ENCODE measurements around the gene COL27A1. TPM values are rescaled to one million over a fixed set of nuclear protein-coding genes. Genes with fewer than 3 reads are reported as not detected.
"Not testable (repeated sequence)": the region's sequence is repeated elsewhere in the genome, so short reads cannot be mapped to it uniquely, and the experiment has no call there.

Gene COL27A1
- polyA plus RNA-seq, 2 of the 4 experiments (the other 2 are of a cell fraction), result 6.9 to 20.6 TPM

DNA sequence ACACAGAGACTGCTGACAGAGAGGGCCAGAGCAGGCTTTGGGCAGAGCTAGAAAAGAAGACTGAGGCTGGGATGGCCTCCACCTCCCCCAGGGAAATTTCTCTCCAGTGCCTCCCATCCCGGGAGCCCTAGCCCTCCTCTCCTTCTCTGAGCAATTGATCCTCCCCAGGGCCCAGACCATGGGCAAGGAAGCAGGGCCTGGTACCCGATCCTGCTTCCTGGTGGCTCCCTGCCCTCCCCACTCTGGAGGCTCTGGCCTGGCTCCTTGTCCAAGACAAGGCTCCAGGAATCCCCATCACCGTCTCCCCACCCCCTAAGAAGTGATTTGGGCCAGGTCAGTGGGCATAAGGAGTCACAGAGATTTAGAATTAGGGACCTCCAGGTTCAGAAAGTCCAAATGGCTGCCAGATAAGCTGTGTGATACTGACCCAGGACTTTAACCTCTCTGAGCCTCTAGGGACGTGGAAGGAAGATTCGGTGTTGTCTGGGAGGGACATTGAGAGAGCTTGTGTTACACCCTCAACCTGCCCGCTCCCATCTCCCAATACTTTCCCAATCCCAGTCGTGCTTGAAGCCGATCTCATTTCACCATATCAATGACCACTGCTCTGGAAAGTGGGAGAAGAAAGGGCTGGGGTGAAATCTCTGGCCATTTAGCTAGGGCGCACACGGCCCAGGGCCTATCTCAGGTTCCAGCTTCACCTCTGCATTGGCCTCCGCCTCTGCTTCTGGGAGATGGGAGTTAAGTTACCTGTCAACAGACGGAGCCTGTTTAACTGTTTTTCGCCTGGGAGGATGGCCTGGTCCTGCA is 30.5 kb upstream of the COL27A1 start:
- 77% methylated on average over 13 of the region's 13 CpGs for WGBS (ENCODE audit: missing lambda C conversion rate)
- no peak overlapping the region for H3K27ac ChIP-seq
- TF ChIP-seq, protein P1, sequence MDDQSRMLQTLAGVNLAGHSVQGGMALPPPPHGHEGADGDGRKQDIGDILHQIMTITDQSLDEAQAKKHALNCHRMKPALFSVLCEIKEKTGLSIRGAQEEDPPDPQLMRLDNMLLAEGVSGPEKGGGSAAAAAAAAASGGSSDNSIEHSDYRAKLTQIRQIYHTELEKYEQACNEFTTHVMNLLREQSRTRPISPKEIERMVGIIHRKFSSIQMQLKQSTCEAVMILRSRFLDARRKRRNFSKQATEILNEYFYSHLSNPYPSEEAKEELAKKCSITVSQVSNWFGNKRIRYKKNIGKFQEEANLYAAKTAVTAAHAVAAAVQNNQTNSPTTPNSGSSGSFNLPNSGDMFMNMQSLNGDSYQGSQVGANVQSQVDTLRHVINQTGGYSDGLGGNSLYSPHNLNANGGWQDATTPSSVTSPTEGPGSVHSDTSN (IDR thresholded peaks at IDR 0.05), result no peak
- TF ChIP-seq ZC3H11A (IDR thresholded peaks at IDR 0.05), result no peak
- TF ChIP-seq, protein P2, sequence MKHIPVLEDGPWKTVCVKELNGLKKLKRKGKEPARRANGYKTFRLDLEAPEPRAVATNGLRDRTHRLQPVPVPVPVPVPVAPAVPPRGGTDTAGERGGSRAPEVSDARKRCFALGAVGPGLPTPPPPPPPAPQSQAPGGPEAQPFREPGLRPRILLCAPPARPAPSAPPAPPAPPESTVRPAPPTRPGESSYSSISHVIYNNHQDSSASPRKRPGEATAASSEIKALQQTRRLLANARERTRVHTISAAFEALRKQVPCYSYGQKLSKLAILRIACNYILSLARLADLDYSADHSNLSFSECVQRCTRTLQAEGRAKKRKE (CRISPR knock-in tag; IDR thresholded peaks at IDR 0.05; ENCODE audit: low read depth), result no peak
- TF ChIP-seq ZFP36 (IDR thresholded peaks at IDR 0.05; ENCODE audit: borderline replicate concordance, partially characterized antibody), result no peak
- no peak for TF ChIP-seq POLR2A (IDR thresholded peaks at IDR 0.05; ENCODE audit: low read length)
- no peak for TF ChIP-seq MAFK (IDR thresholded peaks at IDR 0.05; ENCODE audit: partially characterized antibody)
- TF ChIP-seq CHD4 (IDR thresholded peaks at IDR 0.05; ENCODE audit: borderline replicate concordance), result no peak
- TF ChIP-seq, protein P3, sequence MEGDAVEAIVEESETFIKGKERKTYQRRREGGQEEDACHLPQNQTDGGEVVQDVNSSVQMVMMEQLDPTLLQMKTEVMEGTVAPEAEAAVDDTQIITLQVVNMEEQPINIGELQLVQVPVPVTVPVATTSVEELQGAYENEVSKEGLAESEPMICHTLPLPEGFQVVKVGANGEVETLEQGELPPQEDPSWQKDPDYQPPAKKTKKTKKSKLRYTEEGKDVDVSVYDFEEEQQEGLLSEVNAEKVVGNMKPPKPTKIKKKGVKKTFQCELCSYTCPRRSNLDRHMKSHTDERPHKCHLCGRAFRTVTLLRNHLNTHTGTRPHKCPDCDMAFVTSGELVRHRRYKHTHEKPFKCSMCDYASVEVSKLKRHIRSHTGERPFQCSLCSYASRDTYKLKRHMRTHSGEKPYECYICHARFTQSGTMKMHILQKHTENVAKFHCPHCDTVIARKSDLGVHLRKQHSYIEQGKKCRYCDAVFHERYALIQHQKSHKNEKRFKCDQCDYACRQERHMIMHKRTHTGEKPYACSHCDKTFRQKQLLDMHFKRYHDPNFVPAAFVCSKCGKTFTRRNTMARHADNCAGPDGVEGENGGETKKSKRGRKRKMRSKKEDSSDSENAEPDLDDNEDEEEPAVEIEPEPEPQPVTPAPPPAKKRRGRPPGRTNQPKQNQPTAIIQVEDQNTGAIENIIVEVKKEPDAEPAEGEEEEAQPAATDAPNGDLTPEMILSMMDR (IDR thresholded peaks at IDR 0.05), result no peak
- no peak for TF ChIP-seq SREBF2 (IDR thresholded peaks at IDR 0.05)
- no peak for TF ChIP-seq CEBPB (IDR thresholded peaks at IDR 0.05)
- TF ChIP-seq JUNB (IDR thresholded peaks at IDR 0.05), result no peak
- TF ChIP-seq FOSL2 (IDR thresholded peaks at IDR 0.05), result no peak
- no peak for TF ChIP-seq FOSL2 (CRISPR knock-in tag; IDR thresholded peaks at IDR 0.05)
- TF ChIP-seq EHF (CRISPR knock-in tag; IDR thresholded peaks at IDR 0.05), result no peak
- peaks cover 10% of the 10 kb centered on the region; the same call in 2 of the 3 replicates for H3K9me3 ChIP-seq
- DNase-seq (ENCODE audit: low read depth in 1 of 2, low spot score in 1 of 2), result no peak
- no peaks in the 10 kb centered on the region for H3K4me1 ChIP-seq
- no peak overlapping the region for H3K4me2 ChIP-seq
- POLR2A ChIA-PET, result no interaction called here
- no peak for ATAC-seq
- FAIRE-seq, result no peak
- H3K4me3 ChIP-seq, result no peak overlapping the region
- CTCF ChIA-PET, result interaction anchor here (0.9 to 4.4 kb wide), 4 partner anchors 17 to 42 kb away, joined by 3 to 25 read pairs (median 4); no protein-coding TSS in a partner anchor

DNA sequence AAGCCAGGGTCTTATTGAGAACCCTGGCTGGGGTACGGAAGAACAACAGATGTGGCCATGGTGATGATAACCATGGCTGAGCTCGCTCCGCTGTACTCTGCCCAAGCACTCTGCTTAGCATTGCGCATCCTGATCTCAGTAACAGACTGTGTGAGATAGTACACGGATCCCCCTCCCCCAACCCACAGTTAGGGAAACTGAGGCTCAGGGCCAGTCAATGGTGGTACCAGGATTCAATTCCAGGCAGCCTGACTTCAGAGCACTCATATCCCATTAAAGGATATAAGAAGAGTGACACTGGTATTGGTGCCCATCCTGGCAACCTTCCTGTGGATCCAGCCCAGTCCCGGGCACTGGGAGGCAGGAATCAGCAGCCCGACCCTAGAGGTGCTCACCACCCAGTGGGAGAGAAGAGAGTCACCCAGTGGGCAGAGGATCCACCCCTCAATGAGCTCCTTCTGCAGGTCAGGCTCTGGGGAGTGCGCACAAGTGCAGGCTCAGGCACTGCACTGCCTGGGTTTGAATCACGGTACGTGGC is 29.8 kb upstream of the COL27A1 start:
- DNase-seq (ENCODE audit: low read depth in 1 of 2, low spot score in 1 of 2) (no peak), FAIRE-seq (no peak), ATAC-seq (peak in 1 of 2 experiments; percentile 14; a peak in 1 of 6 replicates)
- 77% methylated on average over 10 of the region's 10 CpGs for WGBS (ENCODE audit: missing lambda C conversion rate)
- H3K9me3 ChIP-seq, result peaks cover 10% of the 10 kb centered on the region; the same call in 2 of the 3 replicates
- no peaks in the 10 kb centered on the region for H3K4me1 ChIP-seq
- POLR2A ChIA-PET, result no interaction called here
- CTCF ChIA-PET, result interaction anchor here (0.9 to 4.4 kb wide), 4 partner anchors 18 to 43 kb away, joined by 3 to 25 read pairs (median 4); no protein-coding TSS in a partner anchor
- no peak overlapping the region for H3K27ac ChIP-seq
- no peak overlapping the region for H3K4me2 ChIP-seq
- TF ChIP-seq SREBF2 (IDR thresholded peaks at IDR 0.05) (no peak), MYC (IDR thresholded peaks at IDR 0.05; ENCODE audit: borderline replicate concordance, low read length) (no peak)
- H3K4me3 ChIP-seq, result no peak overlapping the region

DNA sequence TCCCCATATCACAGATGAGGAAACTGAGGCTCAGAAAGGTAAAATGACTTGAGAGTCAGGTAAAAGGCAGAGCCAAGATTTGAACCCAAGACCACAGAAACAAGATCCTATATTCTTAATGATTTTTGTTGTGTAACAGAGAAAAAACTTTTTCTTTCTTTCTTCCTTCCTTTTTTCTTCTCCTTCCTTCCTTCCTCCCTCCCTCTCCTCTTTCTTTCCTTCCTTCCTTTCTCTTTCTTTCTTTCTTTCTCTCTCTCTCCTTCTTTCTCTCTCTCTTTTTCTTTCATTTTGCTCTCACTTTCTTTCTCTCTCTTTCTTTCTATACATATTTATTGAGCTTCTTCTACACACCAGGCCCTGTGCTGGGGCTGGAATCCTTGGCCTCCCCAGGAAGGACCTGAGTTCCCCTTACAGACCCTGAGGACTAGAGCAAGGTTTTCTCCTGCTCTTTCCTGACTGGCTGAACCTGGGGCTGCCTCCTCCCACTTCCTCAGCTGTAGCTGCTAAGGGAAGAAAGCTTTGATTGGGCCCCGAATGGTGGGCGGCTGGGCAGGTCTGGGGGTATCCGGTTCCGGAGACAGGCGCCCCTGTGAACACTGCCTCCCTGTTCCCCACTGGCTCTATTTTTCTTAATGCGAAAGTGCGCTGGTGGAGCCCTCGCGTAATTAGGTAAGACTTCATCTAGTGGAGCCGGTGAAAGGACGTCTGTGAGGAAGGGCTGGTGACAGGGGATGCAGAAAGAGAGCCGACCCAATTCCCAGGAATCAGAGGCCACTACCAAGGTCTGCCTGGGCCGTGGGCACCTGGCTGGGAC is 28.9 kb upstream of the COL27A1 start:
- no peak for ATAC-seq
- TF ChIP-seq MAFK (IDR thresholded peaks at IDR 0.05; ENCODE audit: partially characterized antibody) (no peak), MAZ (IDR thresholded peaks at IDR 0.05; ENCODE audit: borderline replicate concordance, low read depth, low read length) (no peak), CBX2 (IDR thresholded peaks at IDR 0.05; ENCODE audit: borderline replicate concordance, low read depth) (no peak)
- DNase-seq (ENCODE audit: low read depth in 1 of 2, low spot score in 1 of 2), result no peak
- WGBS (ENCODE audit: missing lambda C conversion rate), result 80% methylated on average over 13 of the region's 13 CpGs
- Histone ChIP-seq H3K9me3 (peaks cover 10% of the 10 kb centered on the region; the same call in 2 of the 3 replicates), H3K27ac (no peak overlapping the region), H3K4me1 (no peaks in the 10 kb centered on the region), H3K4me2 (no peak overlapping the region), H3K4me3 (no peak overlapping the region)
- ChIA-PET CTCF (interaction anchor here (1.4 to 4.4 kb wide), 2 partner anchors 19 to 44 kb away, joined by 3 to 25 read pairs; no protein-coding TSS in a partner anchor), POLR2A (no interaction called here)
- no peak for FAIRE-seq

DNA sequence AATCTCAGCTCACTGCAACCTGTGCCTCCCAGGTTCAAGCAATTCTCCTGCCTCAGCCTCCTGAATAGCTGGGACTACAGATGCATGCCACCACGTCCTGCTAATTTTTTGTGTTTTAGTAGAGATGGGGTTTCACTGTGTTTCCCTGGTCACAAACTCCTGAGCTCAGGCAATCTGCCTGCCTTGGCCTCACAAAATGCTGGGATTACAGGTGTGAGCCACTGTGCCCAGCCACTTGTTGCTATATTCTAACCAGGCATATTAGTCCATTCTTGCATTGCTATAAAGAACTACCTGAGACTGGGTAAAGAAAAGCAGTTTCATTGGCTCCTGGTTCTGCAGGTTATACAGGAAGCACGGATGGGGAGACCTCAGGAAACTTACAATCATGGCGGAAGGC is 26.6 kb upstream of the COL27A1 start:
- H3K27ac ChIP-seq; H3K4me3 ChIP-seq; H3K9me3 ChIP-seq; POLR2A ChIA-PET; FAIRE-seq; DNase-seq (ENCODE audit: low read depth in 1 of 2, low spot score in 1 of 2); ATAC-seq; H3K4me2 ChIP-seq; H3K4me1 ChIP-seq: not testable (repeated sequence)
- CTCF ChIA-PET, result interaction anchor here (0.6 to 4.7 kb wide), 5 partner anchors 12 to 165 kb away, joined by 3 to 28 read pairs (median 6); no protein-coding TSS in a partner anchor
- WGBS (ENCODE audit: missing lambda C conversion rate), result 50% methylated on average over 3 of the region's 3 CpGs

Data from A549 (cell line).